NCI-H187 treated with DMSO at 0.1 percent for 48 hours (cell line): Measurements from ENCODE around the gene MYO5A.
"Not testable (repeated sequence)": the region's sequence is repeated elsewhere in the genome, so short reads cannot be mapped to it uniquely, and the experiment has no call there.

ENCODE experiments used
- DNase-seq: peaks from one replicate; lab custom pipeline; 2025; lab: John Stamatoyannopoulos, UW

The MYO5A gene

GRCh38 chr15:52505151-52505550, 23.5 kb downstream of the MYO5A start:
- DNase-seq: no peak

- no peak for DNase-seq
Observed at GRCh38 chr15:52503788-52504496, 24.7 kb downstream of the MYO5A start.

- DNase-seq: no peak
Observed at GRCh38 chr15:52502608-52503007, 26.1 kb downstream of the MYO5A start.

- no peak for DNase-seq
Observed at GRCh38 chr15:52499506-52499905, 29.2 kb downstream of the MYO5A start.

- no peak for DNase-seq
Observed at GRCh38 chr15:52498706-52499105, 30.0 kb downstream of the MYO5A start.

GRCh38 chr15:52496776-52497470, 31.8 kb downstream of the MYO5A start:
- DNase-seq: no peak

GRCh38 chr15:52496175-52496574, 32.5 kb downstream of the MYO5A start:
- DNase-seq: no peak

- no peak for DNase-seq
Observed at GRCh38 chr15:52495125-52495524, 33.6 kb downstream of the MYO5A start.

- DNase-seq: no peak
Observed at GRCh38 chr15:52493968-52494367, 34.7 kb downstream of the MYO5A start.

- no peak for DNase-seq
Observed at GRCh38 chr15:52492132-52492531, 36.5 kb downstream of the MYO5A start.

GRCh38 chr15:52491472-52491871, 37.2 kb downstream of the MYO5A start:
- no peak for DNase-seq

- DNase-seq: not testable (repeated sequence)
Observed at GRCh38 chr15:52489430-52489829, 39.2 kb downstream of the MYO5A start.

GRCh38 chr15:52488830-52489229, 39.9 kb downstream of the MYO5A start:
- DNase-seq: no peak

- no peak for DNase-seq
Observed at GRCh38 chr15:52486003-52486996, 42.4 kb downstream of the MYO5A start.

GRCh38 chr15:52485290-52485689, 43.4 kb downstream of the MYO5A start:
- no peak for DNase-seq

- DNase-seq: no peak
Observed at GRCh38 chr15:52483707-52484106, 45.0 kb downstream of the MYO5A start.

- DNase-seq: no peak
Observed at GRCh38 chr15:52481915-52482314, 46.8 kb downstream of the MYO5A start.

- no peak for DNase-seq
Observed at GRCh38 chr15:52480990-52481389, 47.7 kb downstream of the MYO5A start.

- no peak for DNase-seq
Observed at GRCh38 chr15:52466716-52467115, 62.0 kb downstream of the MYO5A start.

GRCh38 chr15:52466134-52466701, 62.5 kb downstream of the MYO5A start:
- no peak for DNase-seq

GRCh38 chr15:52464478-52464877, 64.2 kb downstream of the MYO5A start:
- DNase-seq: no peak

- no peak for DNase-seq
Observed at GRCh38 chr15:52464040-52464439, 64.6 kb downstream of the MYO5A start.
